Measurements from ENCODE around the gene RNPEP. TPM values are rescaled to one million over a fixed set of nuclear protein-coding genes. Genes with fewer than 3 reads are reported as not detected.

RNPEP gene, protein sequence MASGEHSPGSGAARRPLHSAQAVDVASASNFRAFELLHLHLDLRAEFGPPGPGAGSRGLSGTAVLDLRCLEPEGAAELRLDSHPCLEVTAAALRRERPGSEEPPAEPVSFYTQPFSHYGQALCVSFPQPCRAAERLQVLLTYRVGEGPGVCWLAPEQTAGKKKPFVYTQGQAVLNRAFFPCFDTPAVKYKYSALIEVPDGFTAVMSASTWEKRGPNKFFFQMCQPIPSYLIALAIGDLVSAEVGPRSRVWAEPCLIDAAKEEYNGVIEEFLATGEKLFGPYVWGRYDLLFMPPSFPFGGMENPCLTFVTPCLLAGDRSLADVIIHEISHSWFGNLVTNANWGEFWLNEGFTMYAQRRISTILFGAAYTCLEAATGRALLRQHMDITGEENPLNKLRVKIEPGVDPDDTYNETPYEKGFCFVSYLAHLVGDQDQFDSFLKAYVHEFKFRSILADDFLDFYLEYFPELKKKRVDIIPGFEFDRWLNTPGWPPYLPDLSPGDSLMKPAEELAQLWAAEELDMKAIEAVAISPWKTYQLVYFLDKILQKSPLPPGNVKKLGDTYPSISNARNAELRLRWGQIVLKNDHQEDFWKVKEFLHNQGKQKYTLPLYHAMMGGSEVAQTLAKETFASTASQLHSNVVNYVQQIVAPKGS
- 59.1 and 62.7 TPM in 2 replicates for total RNA-seq

DNA sequence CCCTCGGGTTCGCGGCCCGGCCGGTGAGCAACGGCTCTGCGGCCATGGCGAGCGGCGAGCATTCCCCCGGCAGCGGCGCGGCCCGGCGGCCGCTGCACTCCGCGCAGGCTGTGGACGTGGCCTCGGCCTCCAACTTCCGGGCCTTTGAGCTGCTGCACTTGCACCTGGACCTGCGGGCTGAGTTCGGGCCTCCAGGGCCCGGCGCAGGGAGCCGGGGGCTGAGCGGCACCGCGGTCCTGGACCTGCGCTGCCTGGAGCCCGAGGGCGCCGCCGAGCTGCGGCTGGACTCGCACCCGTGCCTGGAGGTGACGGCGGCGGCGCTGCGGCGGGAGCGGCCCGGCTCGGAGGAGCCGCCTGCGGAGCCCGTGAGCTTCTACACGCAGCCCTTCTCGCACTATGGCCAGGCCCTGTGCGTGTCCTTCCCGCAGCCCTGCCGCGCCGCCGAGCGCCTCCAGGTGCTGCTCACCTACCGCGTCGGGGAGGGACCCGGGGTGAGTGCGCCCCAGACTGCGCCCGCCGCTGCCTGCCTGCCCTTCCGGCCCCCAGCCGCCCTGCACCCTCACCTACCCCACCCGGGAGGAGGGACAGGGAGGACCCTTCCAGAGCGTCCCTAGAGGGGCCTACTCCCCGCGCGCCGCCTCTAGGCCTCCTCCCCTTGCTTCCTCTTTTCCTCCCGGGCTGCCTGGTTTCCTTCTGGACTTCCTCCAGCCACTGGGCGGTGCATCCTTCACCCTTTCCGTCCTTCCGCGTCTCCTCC lies at the start of gene RNPEP:
TSS of gene RNPEP (plus strand) at position 26 of the 757 bp plus-strand sequence. CDS start at position 45, 19 bp downstream.

DNA sequence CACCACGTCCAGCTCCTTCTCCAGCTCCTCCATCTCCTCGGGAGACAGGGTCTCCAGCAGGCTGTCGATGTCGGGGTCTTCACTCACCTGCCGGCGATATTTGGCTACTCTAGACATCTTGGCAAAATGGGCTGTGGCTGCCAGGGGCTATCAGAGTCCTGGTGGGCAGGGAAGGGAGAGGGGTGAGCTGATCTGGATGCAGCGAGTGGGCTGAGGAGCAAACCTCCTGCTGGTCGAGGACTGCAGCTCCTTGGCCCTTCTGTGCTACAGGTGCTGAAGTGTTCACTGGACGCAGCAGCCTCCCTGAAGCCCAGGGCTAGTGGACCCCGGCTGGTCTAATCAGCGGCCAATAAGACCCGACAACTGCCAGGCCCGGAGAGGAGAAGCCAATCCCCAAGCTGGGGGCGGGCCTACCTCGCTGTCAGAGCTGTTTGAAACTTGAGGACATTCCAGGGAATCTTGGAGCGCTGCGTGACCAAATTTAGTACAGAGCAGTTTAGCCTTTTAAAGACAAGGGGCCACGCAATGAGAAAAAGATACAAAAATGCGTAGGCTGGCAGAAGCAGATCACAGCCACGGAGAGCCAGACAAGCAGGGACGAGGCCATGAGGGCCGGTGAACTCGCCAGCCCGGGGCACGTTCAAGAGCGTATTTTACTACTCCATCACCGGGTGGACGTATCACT lies 36.1 kb upstream of the RNPEP start, which contains the start of gene LMOD1:
TSS of gene LMOD1 (minus strand) at position 325 of the 685 bp plus-strand sequence. CDS start at position 117, 208 bp downstream.

DNA sequence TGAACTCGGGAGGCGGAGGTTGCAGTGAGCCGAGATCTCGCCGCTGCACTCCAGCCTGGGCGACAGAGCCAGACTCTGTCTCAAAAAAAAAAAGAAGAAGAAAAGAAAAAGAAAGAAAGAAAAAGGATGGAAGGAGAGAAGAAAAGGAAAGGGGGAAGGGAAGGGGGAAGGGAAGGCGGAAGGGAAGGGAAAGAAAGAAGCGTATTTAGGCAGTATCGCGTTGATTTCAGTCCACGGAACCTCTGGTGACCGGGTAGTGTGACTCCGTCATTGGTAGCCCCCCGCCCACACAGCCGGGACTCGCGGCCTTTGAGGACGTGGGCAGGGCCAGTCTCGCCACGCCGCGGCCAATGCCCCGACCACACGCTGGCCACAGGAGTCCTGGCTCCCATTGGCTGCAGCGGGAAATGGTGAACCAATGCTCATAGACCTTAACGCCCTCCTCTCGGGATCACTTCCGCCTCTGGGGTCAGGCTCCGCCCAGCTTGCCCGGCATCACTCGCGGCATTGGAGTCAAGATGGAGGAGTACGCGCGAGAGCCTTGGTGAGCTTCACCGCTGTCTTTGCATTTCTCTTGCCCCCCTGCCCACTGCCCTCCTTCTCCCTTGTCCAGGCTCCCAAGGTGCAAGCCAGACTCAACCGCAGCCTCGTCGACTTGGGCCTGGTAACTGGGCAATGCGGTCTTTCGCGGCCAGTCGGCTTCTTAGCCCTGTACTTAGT lies 27.3 kb upstream of the RNPEP start, which contains the start of gene TIMM17A:
TSS of gene TIMM17A (plus strand) at position 495 of the 720 bp plus-strand sequence. CDS start at position 519, 24 bp downstream.

DNA sequence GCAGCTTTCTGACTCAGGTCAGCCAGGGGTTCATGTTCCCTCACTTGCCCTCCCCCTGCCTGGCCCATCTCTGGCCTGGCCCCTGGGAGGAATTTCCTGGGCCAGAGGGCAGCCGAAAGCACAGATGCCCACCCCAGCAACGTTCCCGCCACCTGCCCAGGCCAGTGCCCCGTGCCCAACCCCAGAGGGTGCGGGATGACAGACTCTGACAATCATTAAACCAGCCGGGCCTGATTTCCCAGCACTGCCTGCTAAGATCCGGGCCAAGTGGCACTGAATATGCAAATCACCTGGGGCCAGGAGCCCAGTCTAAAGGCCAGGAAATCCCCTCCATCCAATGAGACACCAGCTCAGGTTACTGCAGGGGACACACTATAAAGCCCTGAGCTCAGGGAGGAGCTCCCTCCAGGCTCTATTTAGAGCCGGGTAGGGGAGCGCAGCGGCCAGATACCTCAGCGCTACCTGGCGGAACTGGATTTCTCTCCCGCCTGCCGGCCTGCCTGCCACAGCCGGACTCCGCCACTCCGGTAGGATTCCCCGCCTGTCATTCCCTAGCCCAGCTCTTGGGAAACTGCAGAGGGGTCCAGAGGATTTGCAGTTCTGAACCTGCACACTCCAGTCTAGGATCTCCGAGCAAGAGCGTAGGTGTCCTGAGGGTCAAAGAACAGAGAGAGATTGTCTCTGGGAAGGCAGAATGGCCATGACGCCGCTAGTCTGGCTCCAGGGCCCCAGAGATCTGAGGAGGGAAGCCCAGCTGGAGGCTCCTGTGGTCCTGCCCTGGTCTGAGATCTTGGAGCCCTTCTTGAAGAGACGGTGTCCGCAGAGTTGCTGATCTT lies 27.9 kb downstream of the RNPEP start, which contains the start of gene ELF3:
TSS of gene ELF3 (plus strand) at position 408 of the 836 bp plus-strand sequence. CDS start 550 bp downstream, outside the sequence.

Other genes with a start within 250 kb of the RNPEP start
- 21.6 and 25.7 TPM in 2 replicates for gene IPO9, start 153.5 kb upstream of the RNPEP start, total RNA-seq
- gene SHISA4, start 93.8 kb upstream of the RNPEP start, total RNA-seq = 6.9 and 21.4 TPM in 2 replicates
- gene LMOD1, start 36.1 kb upstream of the RNPEP start, total RNA-seq = 8.0 and 19.4 TPM in 2 replicates
- 74.0 and 93.1 TPM in 2 replicates for gene TIMM17A, start 27.1 kb upstream of the RNPEP start, total RNA-seq
- gene ELF3, start 27.9 kb downstream of the RNPEP start, total RNA-seq = under 0.01 TPM in 2 replicates
- not detected in 2 replicates for gene GPR37L1, start 140.3 kb downstream of the RNPEP start, total RNA-seq
- gene ARL8A, start 162.1 kb downstream of the RNPEP start, total RNA-seq = 20.1 and 27.7 TPM in 2 replicates
- gene PTPN7, start 178.0 kb downstream of the RNPEP start, total RNA-seq = under 0.01 TPM in 1 of 2 replicates, not detected in the other
- gene LGR6, start 211.2 kb downstream of the RNPEP start, total RNA-seq = not detected in 2 replicates